Activated T-cell treated with anti-CD3 and anti-CD28 coated beads, Interleukin-2, amount 50 U/mL, for 4 hours (primary cell): ENCODE measurements around the gene ZDHHC11B. TPM values are rescaled to one million over a fixed set of nuclear protein-coding genes. Genes with fewer than 3 reads are reported as not detected.
"Not testable (repeated sequence)": the region's sequence is repeated elsewhere in the genome, so short reads cannot be mapped to it uniquely, and the experiment has no call there.

Experiments
- ATAC-seq, 2 donors: fragments of 200-7000 bp; cut with Tn5 transposase; one replicate each; pipeline ENCODE4 v1.10.0; 2021
- DNase-seq: peaks from one replicate; pipeline ENCODE4 v3.0.0-alpha.2; 2020
- H3K27me3 Mint-ChIP-seq: one replicate; pipeline ENCODE4 v1.8.0; 2021; ENCODE audit warnings: low read depth, mixed read lengths
- H3K36me3 Mint-ChIP-seq: one replicate; pipeline ENCODE4 v1.8.0; 2022; ENCODE audit warnings: mixed read lengths; ENCODE audit not compliant: insufficient read depth
- H3K4me1 Mint-ChIP-seq: one replicate; pipeline ENCODE4 v1.8.0; 2021; ENCODE audit warnings: low read depth, mixed read lengths
- H3K4me3 Mint-ChIP-seq: one replicate; pipeline ENCODE4 v1.8.0; 2021; ENCODE audit warnings: mild to moderate bottlenecking, moderate library complexity, mixed read lengths
- H3K9me3 Mint-ChIP-seq: one replicate; pipeline ENCODE4 v1.8.0; 2021; ENCODE audit warnings: mixed read lengths
- total RNA-seq, 3 donors: library from RNA; stranded (reverse); gene quantifications; one replicate each; pipeline ENCODE4 v1.2.1, GENCODE V29; 2021

ZDHHC11B gene
- total RNA-seq, 3 donors from 2014 or later, result 0.21 to 0.66 (median 0.30) TPM

DNA sequence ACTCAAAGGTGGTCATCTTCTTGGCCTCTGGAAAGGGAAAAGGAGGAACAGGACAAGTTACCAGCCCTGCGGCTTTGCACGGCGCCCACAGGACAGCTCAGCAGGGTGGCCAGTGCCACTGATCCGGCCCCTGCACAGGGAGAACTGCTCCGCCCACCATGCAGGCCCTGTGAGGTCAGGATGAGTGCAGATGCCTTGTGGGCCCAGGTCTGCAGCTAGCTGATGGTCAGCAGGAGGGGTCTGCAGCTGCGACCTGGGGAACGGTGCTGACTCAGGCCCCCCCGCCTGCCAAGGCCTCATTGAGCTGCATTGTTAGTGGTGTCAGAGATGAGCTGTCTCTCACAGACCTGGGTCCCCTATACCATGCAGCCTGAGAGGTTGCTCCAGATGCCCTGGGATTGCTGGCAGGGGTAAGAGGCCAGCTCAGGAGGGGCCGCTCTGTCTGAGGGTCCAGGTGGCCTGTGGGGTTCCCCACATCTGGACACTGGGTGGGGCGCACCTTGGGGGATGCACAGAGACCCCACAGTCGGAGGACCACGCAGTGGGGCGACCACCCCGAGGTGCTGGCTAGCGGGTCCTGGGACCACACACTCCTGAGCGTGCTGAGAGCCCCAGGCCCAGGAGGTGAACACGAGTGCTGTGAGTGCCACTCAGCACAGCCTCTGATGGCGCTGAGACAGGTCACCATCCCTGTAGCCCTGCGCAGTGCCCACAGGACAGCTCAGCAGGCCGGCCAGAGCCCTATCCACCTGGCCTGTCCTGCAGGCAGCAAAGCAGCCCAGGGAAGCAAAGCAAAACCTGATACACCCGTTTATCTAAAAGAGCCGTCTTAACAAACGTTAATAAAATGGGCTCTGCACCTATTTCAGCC, 39.0 kb downstream of the ZDHHC11B start:
- H3K4me1 Mint-ChIP-seq, H3K9me3 Mint-ChIP-seq, H3K27me3 Mint-ChIP-seq, ATAC-seq, DNase-seq, H3K4me3 Mint-ChIP-seq, H3K36me3 Mint-ChIP-seq: not testable (repeated sequence)

- not testable (repeated sequence) for DNase-seq, H3K36me3 Mint-ChIP-seq, H3K4me3 Mint-ChIP-seq, H3K27me3 Mint-ChIP-seq, H3K4me1 Mint-ChIP-seq, H3K9me3 Mint-ChIP-seq, ATAC-seq
Observed at GRCh38 chr5:743696-744404, 40.7 kb downstream of the ZDHHC11B start.

DNA sequence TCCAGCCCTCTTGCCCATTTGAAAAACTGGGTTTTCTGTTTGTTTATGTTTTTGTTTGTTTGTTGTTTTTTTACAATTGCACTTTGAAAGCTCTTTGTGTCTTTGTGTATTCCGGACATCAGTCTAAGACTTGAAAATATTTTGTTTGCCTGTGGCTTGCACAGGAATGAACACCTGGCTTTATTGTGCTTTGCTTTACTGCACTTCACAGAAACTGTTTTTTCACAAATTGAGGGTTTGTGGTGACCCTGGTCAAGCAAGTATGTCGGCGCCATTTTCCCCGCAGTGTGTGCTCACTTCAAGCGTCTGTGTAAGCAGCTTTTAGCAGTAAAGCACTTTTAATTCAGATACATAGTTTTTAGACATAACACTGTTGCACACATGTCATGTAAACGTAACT, 42.3 kb downstream of the ZDHHC11B start:
- not testable (repeated sequence) for DNase-seq, H3K9me3 Mint-ChIP-seq, H3K4me3 Mint-ChIP-seq

DNA sequence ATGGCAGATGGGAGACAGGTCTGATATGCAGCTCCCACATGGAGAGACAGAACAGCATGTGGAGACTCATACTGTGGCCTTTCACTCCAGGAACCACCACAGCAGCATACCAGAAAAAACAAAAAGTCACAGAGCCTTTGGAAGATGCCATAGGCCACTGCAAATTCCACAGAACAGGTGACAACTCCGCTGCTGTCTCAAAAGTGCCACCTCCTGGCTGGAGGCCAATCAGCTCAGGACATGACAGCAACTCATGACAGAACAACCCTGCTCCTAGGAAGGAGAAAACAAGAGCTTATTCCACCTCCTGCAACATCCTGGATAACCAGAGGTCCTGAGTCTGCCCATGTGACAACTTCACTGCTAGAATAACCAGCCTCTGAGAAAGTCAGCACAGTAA, 50.4 kb downstream of the ZDHHC11B start:
- H3K4me3 Mint-ChIP-seq, H3K4me1 Mint-ChIP-seq, H3K36me3 Mint-ChIP-seq, H3K9me3 Mint-ChIP-seq, DNase-seq, ATAC-seq: not testable (repeated sequence)
- H3K27me3 Mint-ChIP-seq, result peaks cover 35% of the 10 kb centered on the region

More for the DNA sequence above, 42.3 kb downstream of the ZDHHC11B start:
- ATAC-seq, H3K27me3 Mint-ChIP-seq, H3K36me3 Mint-ChIP-seq, H3K4me1 Mint-ChIP-seq: not testable (repeated sequence)

DNA sequence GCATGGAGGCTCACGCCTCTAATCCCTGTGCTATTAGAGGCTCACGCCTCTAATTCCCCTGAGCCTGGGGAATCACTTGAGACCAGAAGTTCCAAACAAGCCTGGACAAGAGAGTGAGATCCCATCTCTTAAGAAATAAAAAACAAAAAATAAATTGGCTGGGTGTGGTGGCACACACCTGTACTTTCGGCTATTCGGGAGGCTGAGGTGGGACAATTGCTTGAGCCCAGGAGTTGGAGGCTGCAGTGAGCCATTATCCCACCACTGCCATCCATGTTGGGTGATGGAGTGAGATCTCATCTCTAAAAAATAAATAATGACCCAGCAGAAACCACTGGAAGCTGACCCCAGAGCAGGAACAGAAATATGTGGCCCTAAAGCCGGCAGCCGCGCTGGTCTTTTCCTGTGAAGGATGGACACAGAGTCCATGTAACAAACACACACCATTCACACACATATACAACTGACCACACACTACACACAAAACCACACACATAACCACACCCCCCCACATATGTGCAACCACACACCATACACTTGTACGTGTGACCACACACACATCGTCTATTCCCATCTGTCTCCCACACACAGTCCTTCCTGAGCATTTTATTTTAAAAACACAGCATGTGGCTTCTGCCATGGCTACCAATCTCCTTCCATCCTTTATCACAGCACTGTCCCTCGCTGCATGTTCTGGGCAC, 51.6 kb downstream of the ZDHHC11B start:
- peaks cover 32% of the 10 kb centered on the region for H3K27me3 Mint-ChIP-seq
- not testable (repeated sequence) for ATAC-seq, H3K4me3 Mint-ChIP-seq, H3K4me1 Mint-ChIP-seq, DNase-seq, H3K36me3 Mint-ChIP-seq, H3K9me3 Mint-ChIP-seq

DNA sequence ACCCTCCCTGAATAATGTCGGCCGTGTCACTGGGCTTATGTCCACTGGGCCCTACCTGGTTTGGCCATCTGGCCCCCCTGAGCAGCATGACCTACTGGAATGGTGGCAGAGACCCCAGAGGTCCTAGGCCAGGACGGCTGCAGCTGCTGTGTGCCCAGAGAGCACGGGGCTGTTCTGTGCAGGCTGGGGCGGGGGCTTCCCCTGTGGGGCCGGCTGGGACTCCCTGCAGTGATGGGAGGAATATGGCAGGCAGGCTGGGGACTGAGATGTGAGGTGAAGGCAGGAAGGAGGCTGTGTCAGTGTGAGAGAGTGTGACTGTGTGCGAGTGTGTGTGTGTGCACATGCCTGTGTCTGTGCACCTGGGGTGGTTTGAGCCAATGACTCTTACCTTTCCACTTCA, 55.3 kb downstream of the ZDHHC11B start:
- H3K36me3 Mint-ChIP-seq, H3K9me3 Mint-ChIP-seq, ATAC-seq, H3K4me3 Mint-ChIP-seq, DNase-seq, H3K4me1 Mint-ChIP-seq: not testable (repeated sequence)
- H3K27me3 Mint-ChIP-seq, result peaks cover 31% of the 10 kb centered on the region

- H3K4me3 Mint-ChIP-seq, H3K4me1 Mint-ChIP-seq, H3K36me3 Mint-ChIP-seq, ATAC-seq, DNase-seq, H3K9me3 Mint-ChIP-seq: not testable (repeated sequence)
- H3K27me3 Mint-ChIP-seq, result peaks cover 19% of the 10 kb centered on the region
Observed at GRCh38 chr5:727087-727486, 57.4 kb downstream of the ZDHHC11B start.

GRCh38 chr5:723865-724264, 60.7 kb downstream of the ZDHHC11B start:
- not testable (repeated sequence) for ATAC-seq, H3K4me1 Mint-ChIP-seq, H3K36me3 Mint-ChIP-seq, H3K4me3 Mint-ChIP-seq, DNase-seq
- peaks cover 16% of the 10 kb centered on the region for H3K9me3 Mint-ChIP-seq
- H3K27me3 Mint-ChIP-seq, result peaks cover 20% of the 10 kb centered on the region

- ATAC-seq, H3K4me3 Mint-ChIP-seq, H3K4me1 Mint-ChIP-seq, H3K36me3 Mint-ChIP-seq, DNase-seq: not testable (repeated sequence)
- peaks cover 19% of the 10 kb centered on the region for H3K9me3 Mint-ChIP-seq
- peaks cover 20% of the 10 kb centered on the region for H3K27me3 Mint-ChIP-seq
Observed at GRCh38 chr5:723309-723708, 61.2 kb downstream of the ZDHHC11B start.

DNA sequence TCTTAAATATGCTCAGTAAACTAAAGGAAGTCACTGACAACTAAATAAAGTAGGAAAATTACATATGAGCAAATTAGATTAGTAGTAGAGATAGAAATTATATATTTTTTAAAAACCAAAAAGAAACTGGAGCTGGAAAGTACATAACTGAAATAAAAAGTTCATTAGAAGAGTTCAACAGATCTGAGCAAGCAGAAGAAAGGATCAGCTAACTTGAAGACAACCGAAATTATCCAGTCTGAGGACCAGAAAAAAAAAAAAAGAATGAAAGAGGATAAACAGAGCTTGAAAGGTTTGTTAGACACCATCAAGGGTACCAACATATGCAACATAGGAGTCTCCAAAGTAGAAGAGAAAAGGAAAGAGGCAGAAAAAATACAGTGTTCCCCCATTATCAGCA, 65.2 kb downstream of the ZDHHC11B start:
- not testable (repeated sequence) for H3K4me3 Mint-ChIP-seq, H3K4me1 Mint-ChIP-seq, ATAC-seq, DNase-seq, H3K36me3 Mint-ChIP-seq
- H3K27me3 Mint-ChIP-seq, result peaks cover 32% of the 10 kb centered on the region
- peaks cover 24% of the 10 kb centered on the region for H3K9me3 Mint-ChIP-seq

DNA sequence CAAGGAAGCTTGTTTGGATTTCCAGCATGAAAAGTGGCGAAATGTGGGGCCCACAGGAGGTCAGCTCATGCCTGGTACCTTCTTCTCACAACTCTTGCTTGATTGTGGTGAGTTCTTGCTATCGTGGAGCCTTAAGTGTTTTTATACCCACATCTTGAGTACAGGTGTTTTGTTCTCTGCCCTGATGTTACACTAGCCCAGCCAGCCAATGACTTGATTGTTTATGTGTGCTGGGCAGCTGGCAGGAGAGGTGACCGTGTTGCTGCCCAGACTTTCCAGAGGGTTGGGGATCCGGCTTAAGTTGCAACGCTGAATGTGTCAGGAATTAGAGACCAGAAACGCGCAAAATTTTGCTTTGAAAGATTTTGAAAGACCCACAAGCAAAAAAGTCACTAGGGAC, 67.4 kb downstream of the ZDHHC11B start:
- DNase-seq, result no peak
- Mint-ChIP-seq H3K27me3 (peaks cover 27% of the 10 kb centered on the region), H3K4me3 (no peak overlapping the region), H3K9me3 (peaks cover 24% of the 10 kb centered on the region), H3K4me1 (no peaks in the 10 kb centered on the region), H3K36me3 (peaks cover 3% of the 10 kb centered on the region)
- no peak for ATAC-seq

- peaks cover 27% of the 10 kb centered on the region for H3K27me3 Mint-ChIP-seq
- not testable (repeated sequence) for DNase-seq, ATAC-seq, H3K4me1 Mint-ChIP-seq, H3K4me3 Mint-ChIP-seq, H3K36me3 Mint-ChIP-seq
- H3K9me3 Mint-ChIP-seq, result peaks cover 24% of the 10 kb centered on the region
Observed at GRCh38 chr5:716740-717139, 67.8 kb downstream of the ZDHHC11B start.

GRCh38 chr5:715636-716035, 68.9 kb downstream of the ZDHHC11B start:
- not testable (repeated sequence) for H3K4me1 Mint-ChIP-seq

More at GRCh38 chr5:715636-716035, 68.9 kb downstream of the ZDHHC11B start:
- Mint-ChIP-seq H3K9me3 (peaks cover 21% of the 10 kb centered on the region), H3K27me3 (peaks cover 25% of the 10 kb centered on the region)
- ATAC-seq, H3K4me3 Mint-ChIP-seq, H3K36me3 Mint-ChIP-seq, DNase-seq: not testable (repeated sequence)
